Thyroid gland (tissue), 4 donors: ENCODE results near the gene PLPP3.
"Not testable (repeated sequence)": the region's sequence is repeated elsewhere in the genome, so short reads cannot be mapped to it uniquely, and the experiment has no call there.

ENCODE experiments used
- CTCF ChIP-seq, 6 experiments: fragments of 200-600 bp in 3 of 6; fragments of 450-650 bp in 3 of 6; sonication (generic) in 3 of 6; IDR thresholded peaks; one replicate each; pipeline ENCODE4 v1.5.1; 2016 to 2019; ENCODE audit warnings: antibody characterized with exemption in 6 of 6, mild to moderate bottlenecking in 2 of 6, inconsistent platforms in 1 of 6, moderate library complexity in 1 of 6
- POLR2A ChIP-seq, 2 donors: fragments of 450-650 bp; IDR thresholded peaks; one replicate each; pipeline ENCODE4 v1.6.1; 2017; ENCODE audit warnings: antibody characterized with exemption in 2 of 2, mild to moderate bottlenecking in 2 of 2, moderate library complexity in 1 of 2

- not testable (repeated sequence) for TF ChIP-seq CTCF, POLR2A (IDR thresholded peaks at IDR 0.05)
Measured at GRCh38 chr1:56610770-56611169, 31.4 kb upstream of the PLPP3 start.
